Mucosa of descending colon (tissue), 3 donors: ENCODE results near the gene GRK5. TPM values are rescaled to one million over a fixed set of nuclear protein-coding genes. Genes with fewer than 3 reads are reported as not detected.

Experiments used
- ATAC-seq: fragments of 200-7000 bp; cut with Tn5 transposase; one replicate; pipeline ENCODE4 v1.9.1; 2020; ENCODE audit warnings: mild to moderate bottlenecking, moderate library complexity
- DNase-seq, 3 donors: peaks; one replicate each; pipeline ENCODE4 v3.0.0-alpha.2; 2020
- H3K36me3 ChIP-seq: fragments of 200-600 bp; one replicate; pipeline ENCODE4 v1.8.0; 2021; ENCODE audit warnings: low read depth, mild to moderate bottlenecking
- H3K4me1 ChIP-seq: fragments of 200-600 bp; one replicate; pipeline ENCODE4 v1.8.0; 2021; ENCODE audit warnings: low read depth, mild to moderate bottlenecking
- H3K4me3 ChIP-seq: fragments of 200-600 bp; one replicate; pipeline ENCODE4 v1.8.0; 2021; ENCODE audit warnings: mild to moderate bottlenecking
- H3K9me3 ChIP-seq: fragments of 200-600 bp; one replicate; pipeline ENCODE4 v1.8.0; 2021; ENCODE audit warnings: mild to moderate bottlenecking
- intact Hi-C, 2 donors: fragments of 100-400 bp; cut with DNase I in 1 of 2; cut with micrococcal nuclease in 1 of 2; formaldehyde crosslinking; loops; one replicate each; pipeline versions ENCODE4 v1.11.0 to v1.11.1; 2022; cut with DNase I, micrococcal nuclease
- total RNA-seq, 3 donors: library from RNA; stranded (reverse); fragmentation: NEBNext Ultra II Directional in 2 of 3; extraction: Animal tissue kit (Norgen Biotek cat#: 25700) in 2 of 3; gene quantifications; one replicate each; pipeline versions ENCODE4 v1.2.1 to v1.2.4, GENCODE V29; 2021 to 2023
- TF ChIP-seq, protein P1 (sequence below): fragments of 200-600 bp; IDR thresholded peaks from one replicate; pipeline ENCODE4 v1.8.0; 2022; ENCODE audit warnings: antibody characterized with exemption, mild to moderate bottlenecking
- donor health status: DM: no; HTN: no; CAD: no; lungs with moderate emphysema.
- donor health status: DM: no; HTN: no; CAD: no.
- donor health status: DM: no; HTN: yes; CAD: no.

GRK5 gene
- total RNA-seq, 3 donors from 2014 or later, result 6.6 to 27.1 (median 8.3) TPM

DNA sequence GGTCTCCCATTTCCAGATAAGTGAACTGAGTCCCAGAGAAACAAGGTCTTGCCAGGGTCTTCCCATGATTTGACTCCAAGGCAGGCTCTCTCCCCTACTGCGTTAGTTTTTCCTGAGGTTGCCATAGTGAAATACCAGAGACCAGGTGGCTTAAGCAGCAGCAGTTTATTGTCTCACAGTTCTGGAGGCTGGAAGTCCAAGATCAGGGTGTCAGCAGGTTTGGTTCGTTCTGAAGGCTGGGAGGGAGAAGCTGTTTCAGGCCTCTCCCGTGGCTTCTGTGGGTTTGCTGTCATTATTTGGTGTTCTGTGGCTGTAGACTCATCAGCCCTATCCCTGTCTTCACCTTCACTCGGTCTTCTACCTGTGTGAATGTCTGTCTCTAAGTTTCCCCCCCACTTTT, 129.9 kb downstream of the GRK5 start:
- H3K9me3 ChIP-seq, result no peaks in the 10 kb centered on the region
- no peaks in the 10 kb centered on the region for H3K4me1 ChIP-seq
- TF ChIP-seq, protein P1, sequence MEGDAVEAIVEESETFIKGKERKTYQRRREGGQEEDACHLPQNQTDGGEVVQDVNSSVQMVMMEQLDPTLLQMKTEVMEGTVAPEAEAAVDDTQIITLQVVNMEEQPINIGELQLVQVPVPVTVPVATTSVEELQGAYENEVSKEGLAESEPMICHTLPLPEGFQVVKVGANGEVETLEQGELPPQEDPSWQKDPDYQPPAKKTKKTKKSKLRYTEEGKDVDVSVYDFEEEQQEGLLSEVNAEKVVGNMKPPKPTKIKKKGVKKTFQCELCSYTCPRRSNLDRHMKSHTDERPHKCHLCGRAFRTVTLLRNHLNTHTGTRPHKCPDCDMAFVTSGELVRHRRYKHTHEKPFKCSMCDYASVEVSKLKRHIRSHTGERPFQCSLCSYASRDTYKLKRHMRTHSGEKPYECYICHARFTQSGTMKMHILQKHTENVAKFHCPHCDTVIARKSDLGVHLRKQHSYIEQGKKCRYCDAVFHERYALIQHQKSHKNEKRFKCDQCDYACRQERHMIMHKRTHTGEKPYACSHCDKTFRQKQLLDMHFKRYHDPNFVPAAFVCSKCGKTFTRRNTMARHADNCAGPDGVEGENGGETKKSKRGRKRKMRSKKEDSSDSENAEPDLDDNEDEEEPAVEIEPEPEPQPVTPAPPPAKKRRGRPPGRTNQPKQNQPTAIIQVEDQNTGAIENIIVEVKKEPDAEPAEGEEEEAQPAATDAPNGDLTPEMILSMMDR, result no peak
- H3K4me3 ChIP-seq, result no peak overlapping the region
- DNase-seq (no peak), ATAC-seq (no peak)
- intact Hi-C loops, result no loop called here
- no peaks in the 10 kb centered on the region for H3K36me3 ChIP-seq

DNA sequence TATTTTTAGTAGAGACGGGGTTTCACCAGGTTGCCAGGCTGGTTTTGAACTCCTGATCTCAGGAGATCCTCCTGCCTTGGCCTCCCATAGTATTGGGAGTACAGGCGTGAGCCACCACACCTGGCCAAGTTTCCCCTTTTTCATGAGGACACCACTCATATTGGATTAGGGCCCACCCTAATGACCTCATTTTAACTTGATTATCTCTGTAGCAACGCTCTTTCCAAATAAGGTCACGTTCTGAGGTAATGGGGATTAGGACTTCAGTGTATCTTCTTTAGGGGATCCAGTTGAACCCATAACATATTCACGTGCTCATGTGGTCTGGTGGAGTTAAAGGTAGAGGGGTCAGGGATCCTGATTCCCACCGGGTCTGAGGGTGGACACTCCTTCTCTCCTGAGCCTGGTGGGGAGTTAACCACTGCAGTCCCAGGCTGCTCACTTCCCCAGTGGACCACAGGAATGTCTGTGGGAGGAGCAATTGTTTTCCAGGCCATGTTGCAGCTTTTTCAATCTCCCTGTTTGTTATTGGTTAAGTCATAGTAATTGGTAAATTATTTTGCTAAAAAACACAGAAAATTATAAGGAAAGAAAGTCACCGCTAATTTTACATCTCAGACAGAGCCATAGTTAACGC, 130.5 kb downstream of the GRK5 start:
- intact Hi-C loops, result no loop called here
- TF ChIP-seq, protein P1, result no peak

DNA sequence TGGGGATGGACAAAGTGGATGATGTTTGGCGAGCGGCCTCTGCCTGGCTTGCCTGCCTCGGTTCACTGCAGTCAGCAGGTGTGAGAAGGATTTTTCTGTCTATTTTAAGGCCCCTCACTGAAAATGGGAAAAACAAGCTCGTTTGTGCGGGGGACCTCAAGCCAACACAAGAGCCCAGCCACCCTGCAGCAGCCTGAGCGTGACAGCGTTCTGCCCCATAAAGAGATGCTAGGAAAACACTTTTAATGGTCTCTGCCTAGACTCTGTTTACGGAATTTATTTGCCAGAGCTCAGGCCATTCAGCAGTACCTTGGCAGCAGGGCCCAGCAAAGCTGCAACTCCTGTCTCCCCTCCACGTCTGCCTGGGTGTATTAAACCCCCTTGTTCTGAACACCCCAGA, 131.7 kb downstream of the GRK5 start:
- no peak overlapping the region for H3K4me3 ChIP-seq
- no peaks in the 10 kb centered on the region for H3K4me1 ChIP-seq
- intact Hi-C loops, result no loop called here
- no peak for ATAC-seq
- no peaks in the 10 kb centered on the region for H3K9me3 ChIP-seq
- H3K36me3 ChIP-seq, result no peaks in the 10 kb centered on the region
- TF ChIP-seq, protein P1, result no peak
- no peak for DNase-seq

More for the DNA sequence above, 130.5 kb downstream of the GRK5 start:
- DNase-seq (no peak), ATAC-seq (no peak)
- Histone ChIP-seq H3K4me3 (no peak overlapping the region), H3K9me3 (no peaks in the 10 kb centered on the region), H3K36me3 (no peaks in the 10 kb centered on the region), H3K4me1 (no peaks in the 10 kb centered on the region)

DNA sequence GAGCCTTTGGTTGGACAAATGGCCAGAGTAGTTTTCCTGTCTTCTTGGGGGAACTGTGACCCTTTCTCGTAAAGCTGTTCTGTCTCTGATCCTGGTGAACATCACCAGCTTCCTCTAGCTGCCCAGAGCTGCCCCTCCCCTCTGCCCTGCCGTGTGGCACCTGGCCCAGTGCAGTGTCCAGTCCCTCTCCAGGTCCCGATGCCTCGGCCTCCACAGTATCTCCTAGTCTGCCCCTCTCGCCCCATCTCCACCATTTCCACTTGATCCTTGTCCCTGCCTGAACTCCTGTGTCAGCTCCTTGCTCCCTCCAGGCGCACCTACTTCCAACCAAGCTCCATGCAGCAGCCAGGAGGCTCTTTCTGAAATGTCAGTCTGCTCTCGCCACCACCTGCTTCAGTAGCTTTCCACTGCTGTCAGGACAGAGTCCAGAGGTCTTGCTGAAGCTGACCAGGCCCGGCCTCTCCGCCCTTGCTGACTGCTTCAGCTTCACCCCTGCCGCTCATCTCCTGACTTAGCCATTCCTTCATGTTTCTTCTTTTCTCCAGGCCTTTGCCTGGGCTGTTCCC, 133.6 kb downstream of the GRK5 start:
- no peaks in the 10 kb centered on the region for H3K4me1 ChIP-seq
- no peak for ATAC-seq

DNA sequence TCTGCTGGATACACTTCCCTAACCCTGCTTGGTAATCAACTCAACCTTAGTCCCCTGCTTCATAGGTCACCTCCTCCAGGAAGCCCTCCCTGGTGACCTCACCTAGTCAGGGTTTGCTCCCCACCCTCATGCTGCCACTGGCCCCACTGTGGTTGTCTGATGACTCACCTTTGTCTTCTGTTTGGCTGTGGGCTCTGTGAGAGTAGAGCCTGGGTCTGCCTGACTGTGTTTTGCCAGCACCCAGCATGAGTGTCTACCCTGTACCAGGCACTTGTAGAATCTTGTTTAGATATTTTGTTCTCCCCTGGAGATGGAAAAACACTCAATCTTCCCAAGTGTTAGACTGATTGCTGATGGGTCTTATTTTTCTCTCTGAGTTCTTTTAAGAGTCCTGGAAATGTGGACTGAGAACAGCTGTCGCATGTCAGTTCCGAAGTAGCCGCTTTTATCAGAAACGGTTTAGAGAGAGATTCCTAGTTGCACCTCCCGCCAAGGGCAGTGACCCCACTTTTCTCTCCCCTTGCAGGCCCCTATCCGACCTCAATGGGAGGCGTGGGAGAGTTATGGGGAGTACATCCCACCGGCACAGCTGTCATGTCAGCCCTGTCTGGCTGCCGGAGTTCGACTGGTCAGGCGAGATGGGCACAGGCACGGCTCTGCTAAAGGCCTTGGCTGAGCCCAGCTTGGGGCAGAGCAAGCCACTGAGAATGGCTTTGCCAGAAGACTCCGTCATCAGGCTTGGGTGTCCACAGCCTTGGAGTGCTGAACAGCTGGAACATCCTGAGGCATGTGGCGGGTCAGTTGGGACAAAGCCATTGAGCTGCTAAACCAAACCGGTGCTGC, 134.3 kb downstream of the GRK5 start:
- TF ChIP-seq, protein P1, result no peak
- intact Hi-C loops, result no loop called here

More for the DNA sequence above, 133.6 kb downstream of the GRK5 start:
- TF ChIP-seq, protein P1, result no peak
- no peak overlapping the region for H3K4me3 ChIP-seq
- intact Hi-C loops, result no loop called here
- no peaks in the 10 kb centered on the region for H3K36me3 ChIP-seq
- H3K9me3 ChIP-seq, result no peaks in the 10 kb centered on the region
- DNase-seq, result no peak

More for the DNA sequence above, 134.3 kb downstream of the GRK5 start:
- H3K4me3 ChIP-seq, result no peak overlapping the region
- H3K4me1 ChIP-seq, result no peaks in the 10 kb centered on the region
- H3K36me3 ChIP-seq, result no peaks in the 10 kb centered on the region
- peak; percentile 52 for ATAC-seq
- peak in 1 of 3 donors; percentile 35 for DNase-seq
- H3K9me3 ChIP-seq, result no peaks in the 10 kb centered on the region
